Breast epithelium (tissue), 3 donors: ENCODE measurements around the gene SPOCK3.

ENCODE experiments used
- CTCF ChIP-seq, 3 donors: fragments of 450-650 bp; IDR thresholded peaks; one replicate each; pipeline ENCODE4 v1.5.1; 2016 to 2017; ENCODE audit warnings: antibody characterized with exemption in 3 of 3, mild to moderate bottlenecking in 3 of 3, moderate library complexity in 3 of 3
- POLR2A ChIP-seq: fragments of 450-650 bp; IDR thresholded peaks from one replicate; pipeline ENCODE4 v1.6.1; 2016; ENCODE audit warnings: antibody characterized with exemption, mild to moderate bottlenecking, moderate library complexity
- POLR2AphosphoS5 ChIP-seq, 3 donors: sonication (generic); formaldehyde crosslinking; IDR thresholded peaks; one replicate each; pipeline ENCODE4 v1.6.1; 2017; ENCODE audit warnings: antibody characterized with exemption in 3 of 3

GRCh38 chr4:167234316-167234881 lies at the start of gene SPOCK3:
- TF ChIP-seq CTCF (IDR thresholded peaks at IDR 0.05) (no peak), POLR2AphosphoS5 (IDR thresholded peaks at IDR 0.05) (no peak), POLR2A (no peak)
